T-cell (primary cell): ENCODE data around the gene GNAI1. TPM values are rescaled to one million over a fixed set of nuclear protein-coding genes. Genes with fewer than 3 reads are reported as not detected.

Experiments used
- ATAC-seq, 4 experiments: fragments of 200-7000 bp in 3 of 4; fragments of 150-1000 bp in 1 of 4; cut with Tn5 transposase; replicated peaks in 1 of 4; 1 replicate in 3 of 4; 2 replicates in 1 of 4; pipeline ENCODE4 v1.10.0; 2021; ENCODE audit warnings: moderate library complexity in 3 of 4, mild to moderate bottlenecking in 2 of 4, moderate number of reproducible peaks in 1 of 4
- CTCF ChIA-PET, 2 donors: fragments of 300-600 bp; sonication (Branson Sonifier 250); formaldehyde crosslinking; loops; one replicate each; lab custom pipeline; 2022; ENCODE audit warnings: antibody characterized with exemption in 2 of 2; lab: Charles Lee
- POLR2A ChIA-PET, 2 donors: fragments of 300-600 bp; sonication (Branson Sonifier 250); formaldehyde crosslinking; loops; one replicate each; lab custom pipeline; 2022; ENCODE audit warnings: antibody characterized with exemption in 2 of 2; lab: Charles Lee
- DNase-seq, 35 experiments: peaks; one replicate each; pipeline versions ENCODE4 v3.0.0 to v3.0.0-alpha.2; 2013 to 2023
- H3K27ac ChIP-seq: one replicate; pipeline ENCODE4 v1.5.1; 2013; ENCODE audit warnings: low read length
- H3K27me3 ChIP-seq, 2 experiments: replicated peaks in 1 of 2; 1 replicate in 1 of 2; 2 replicates in 1 of 2; pipeline versions ENCODE4 v1.6.1 to v1.7.0; 2013; ENCODE audit warnings: low read length in 1 of 2, mixed read lengths in 1 of 2; ENCODE audit not compliant: control insufficient read depth in 2 of 2, insufficient read depth in 2 of 2; ENCODE audit errors: extremely low read depth in 1 of 2
- H3K36me3 ChIP-seq, 2 donors: 1 replicate in 1 of 2; 2 replicates in 1 of 2; pipeline versions ENCODE4 v1.6.1 to v1.7.0; 2013; ENCODE audit warnings: low read length in 1 of 2; ENCODE audit not compliant: control insufficient read depth in 2 of 2, insufficient read depth in 1 of 2; ENCODE audit errors: extremely low read depth in 1 of 2
- H3K4me1 ChIP-seq, 2 experiments: 1 replicate in 1 of 2; 2 replicates in 1 of 2; pipeline versions ENCODE4 v1.6.1 to v1.7.0; 2013; ENCODE audit warnings: low read length in 2 of 2, mixed read lengths in 1 of 2; ENCODE audit not compliant: insufficient read depth in 2 of 2, control insufficient read depth in 1 of 2; ENCODE audit errors: extremely low read depth in 1 of 2
- H3K4me3 ChIP-seq, 2 donors: 1 replicate in 1 of 2; 2 replicates in 1 of 2; pipeline versions ENCODE4 v1.5.1 to v1.7.0; 2013; ENCODE audit warnings: mild to moderate bottlenecking in 2 of 2, low read length in 1 of 2, moderate library complexity in 1 of 2; ENCODE audit not compliant: control insufficient read depth in 1 of 2; ENCODE audit errors: extremely low read depth in 1 of 2
- H3K9me3 ChIP-seq: 2 replicates; pipeline ENCODE4 v1.7.0; 2013
- H3K27ac Mint-ChIP-seq, 2 donors: one replicate each; pipeline ENCODE4 v1.8.0; 2020 to 2021; ENCODE audit warnings: mild to moderate bottlenecking in 2 of 2, mixed read lengths in 2 of 2
- H3K27me3 Mint-ChIP-seq, 2 donors: one replicate each; pipeline ENCODE4 v1.8.0; 2021 to 2022; ENCODE audit warnings: mixed read lengths in 2 of 2
- H3K36me3 Mint-ChIP-seq: one replicate; pipeline ENCODE4 v1.8.0; 2021; ENCODE audit warnings: mixed read lengths
- H3K4me1 Mint-ChIP-seq, 3 donors: one replicate each; pipeline ENCODE4 v1.8.0; 2020 to 2022; ENCODE audit warnings: mixed read lengths in 3 of 3, mild to moderate bottlenecking in 1 of 3
- H3K4me3 Mint-ChIP-seq, 3 donors: one replicate each; pipeline ENCODE4 v1.8.0; 2020 to 2022; ENCODE audit warnings: mild to moderate bottlenecking in 3 of 3, mixed read lengths in 3 of 3, moderate library complexity in 3 of 3
- H3K9me3 Mint-ChIP-seq, 3 donors: one replicate each; pipeline ENCODE4 v1.8.0; 2020 to 2022; ENCODE audit warnings: mixed read lengths in 3 of 3
- WGBS: methylation state at CpG from one replicate; pipeline ENCODE4 v1.1.5; 2013; ENCODE audit warnings: missing lambda C conversion rate; ENCODE audit not compliant: insufficient coverage; 5-methylcytosine and 5-hydroxymethylcytosine counted together
- total RNA-seq, 35 experiments: library from RNA in 6 of 35; stranded (reverse) in 6 of 35; fragments of 120-200 nt in 1 of 35; gene quantifications; one replicate each; pipeline versions ENCODE4 v1.2.1 to v1.2.4 and lab custom pipeline; 2013 to 2026

GNAI1 gene
- total RNA-seq, 5 donors from 2014 or later (not counting 1 experiment from before 2014, with no cell fraction given) = 0.79 to 3.3 (median 1.4) TPM

- Mint-ChIP-seq H3K4me1 (no peaks in the 10 kb centered on the region), H3K4me3 (no peak overlapping the region), H3K36me3 (no peaks in the 10 kb centered on the region), H3K27me3 (no peaks in the 10 kb centered on the region), H3K9me3 (peaks cover 0 to 3% (median 3%) of the 10 kb centered on the region in 3 donors), H3K27ac (no peak overlapping the region)
- CTCF ChIA-PET = no interaction called here
- no peak overlapping the region for H3K27ac ChIP-seq
- H3K4me3 ChIP-seq = no peak overlapping the region
- POLR2A ChIA-PET = interaction anchor here in 1 of 2 donors (0.7 kb wide), 1 partner anchor 527 kb away, joined by 4 read pairs; no protein-coding TSS in a partner anchor
- no peaks in the 10 kb centered on the region for H3K27me3 ChIP-seq
- no peaks in the 10 kb centered on the region for H3K4me1 ChIP-seq
- H3K9me3 ChIP-seq = no peaks in the 10 kb centered on the region
- DNase-seq (no peak), ATAC-seq (no peak)
- no peaks in the 10 kb centered on the region for H3K36me3 ChIP-seq
- WGBS = no CpG with 5 or more reads among the region's 1 CpG
Observed at GRCh38 chr7:80204919-80205318, 70.3 kb downstream of the GNAI1 start.

- no peaks in the 10 kb centered on the region for H3K4me1 ChIP-seq
- CTCF ChIA-PET = no interaction called here
- H3K27me3 Mint-ChIP-seq = no peaks in the 10 kb centered on the region
- no peaks in the 10 kb centered on the region for H3K4me1 Mint-ChIP-seq
- no peaks in the 10 kb centered on the region for H3K36me3 Mint-ChIP-seq
- no peak overlapping the region for H3K27ac ChIP-seq
- H3K9me3 ChIP-seq = no peaks in the 10 kb centered on the region
- H3K9me3 Mint-ChIP-seq = peaks cover 0 to 7% (median 3%) of the 10 kb centered on the region in 3 donors
- no peak overlapping the region for H3K4me3 ChIP-seq
- no peaks in the 10 kb centered on the region for H3K27me3 ChIP-seq
- POLR2A ChIA-PET = no interaction called here
- ATAC-seq = no peak
- no CpG with 5 or more reads among the region's 2 CpGs for WGBS
- H3K27ac Mint-ChIP-seq = no peak overlapping the region
- H3K4me3 Mint-ChIP-seq = no peak overlapping the region
- H3K36me3 ChIP-seq = no peaks in the 10 kb centered on the region
- no peak for DNase-seq
Observed at GRCh38 chr7:80206763-80207162, 72.1 kb downstream of the GNAI1 start.

- no peak overlapping the region for H3K27ac Mint-ChIP-seq
- Histone ChIP-seq H3K27me3 (no peaks in the 10 kb centered on the region), H3K4me3 (no peak overlapping the region), H3K27ac (no peak overlapping the region), H3K36me3 (no peaks in the 10 kb centered on the region), H3K9me3 (no peaks in the 10 kb centered on the region), H3K4me1 (no peaks in the 10 kb centered on the region)
- no peaks in the 10 kb centered on the region for H3K36me3 Mint-ChIP-seq
- POLR2A ChIA-PET = no interaction called here
- ATAC-seq (no peak), DNase-seq (no peak)
- H3K27me3 Mint-ChIP-seq = no peaks in the 10 kb centered on the region
- H3K4me1 Mint-ChIP-seq = no peaks in the 10 kb centered on the region
- CTCF ChIA-PET = no interaction called here
- peaks cover 0 to 7% (median 3%) of the 10 kb centered on the region in 3 donors for H3K9me3 Mint-ChIP-seq
- no peak overlapping the region for H3K4me3 Mint-ChIP-seq
- WGBS = no CpG with 5 or more reads among the region's 2 CpGs
Observed at GRCh38 chr7:80207501-80207900, 72.9 kb downstream of the GNAI1 start.

GRCh38 chr7:80208700-80209099, 74.1 kb downstream of the GNAI1 start:
- Histone ChIP-seq H3K9me3 (no peaks in the 10 kb centered on the region), H3K4me3 (no peak overlapping the region), H3K27me3 (no peaks in the 10 kb centered on the region), H3K36me3 (no peaks in the 10 kb centered on the region), H3K27ac (no peak overlapping the region), H3K4me1 (no peaks in the 10 kb centered on the region)
- POLR2A ChIA-PET = no interaction called here
- Mint-ChIP-seq H3K4me3 (no peak overlapping the region), H3K27me3 (no peaks in the 10 kb centered on the region), H3K36me3 (no peaks in the 10 kb centered on the region), H3K4me1 (no peaks in the 10 kb centered on the region), H3K9me3 (peaks cover 0 to 4% (median 3%) of the 10 kb centered on the region in 3 donors), H3K27ac (no peak overlapping the region)
- DNase-seq (no peak), ATAC-seq (no peak)
- CTCF ChIA-PET = no interaction called here
- 100% methylated on average over 1 of the region's 2 CpGs for WGBS

- no peaks in the 10 kb centered on the region for H3K4me1 Mint-ChIP-seq
- no peaks in the 10 kb centered on the region for H3K27me3 Mint-ChIP-seq
Observed at GRCh38 chr7:80210400-80210799, 75.8 kb downstream of the GNAI1 start.

GRCh38 chr7:80213814-80214213, 79.2 kb downstream of the GNAI1 start:
- H3K9me3 Mint-ChIP-seq = peaks cover 0 to 4% (median 0%) of the 10 kb centered on the region in 3 donors
- H3K27me3 ChIP-seq = no peaks in the 10 kb centered on the region
- no peak overlapping the region for H3K4me3 ChIP-seq
- ATAC-seq (no peak), DNase-seq (no peak)
- no peaks in the 10 kb centered on the region for H3K27me3 Mint-ChIP-seq
- POLR2A ChIA-PET = no interaction called here
- no peak overlapping the region for H3K27ac Mint-ChIP-seq
- no peaks in the 10 kb centered on the region for H3K36me3 ChIP-seq
- CTCF ChIA-PET = no interaction called here
- no peaks in the 10 kb centered on the region for H3K9me3 ChIP-seq
- no peaks in the 10 kb centered on the region for H3K36me3 Mint-ChIP-seq
- peaks cover 0 to 10% of the 10 kb centered on the region in 2 experiments for H3K4me1 ChIP-seq
- H3K4me1 Mint-ChIP-seq = peaks cover 0 to 9% (median 0%) of the 10 kb centered on the region in 3 donors
- no peak overlapping the region for H3K27ac ChIP-seq
- no CpG with 5 or more reads among the region's 4 CpGs for WGBS
- no peak overlapping the region for H3K4me3 Mint-ChIP-seq

More at GRCh38 chr7:80210400-80210799, 75.8 kb downstream of the GNAI1 start:
- DNase-seq = no peak
- no peak overlapping the region for H3K4me3 Mint-ChIP-seq
- no CpG with 5 or more reads among the region's 3 CpGs for WGBS
- H3K36me3 ChIP-seq = no peaks in the 10 kb centered on the region
- H3K9me3 ChIP-seq = no peaks in the 10 kb centered on the region
- ChIA-PET POLR2A (no interaction called here), CTCF (interaction anchor here in 1 of 2 donors (0.9 kb wide), 1 partner anchor 12 kb away, joined by 3 read pairs; no protein-coding TSS in a partner anchor)
- no peak overlapping the region for H3K4me3 ChIP-seq
- H3K9me3 Mint-ChIP-seq = peaks cover 0 to 4% (median 3%) of the 10 kb centered on the region in 3 donors
- H3K36me3 Mint-ChIP-seq = no peaks in the 10 kb centered on the region
- H3K4me1 ChIP-seq = no peaks in the 10 kb centered on the region
- H3K27ac ChIP-seq = no peak overlapping the region
- no peak for ATAC-seq
- H3K27ac Mint-ChIP-seq = no peak overlapping the region
- no peaks in the 10 kb centered on the region for H3K27me3 ChIP-seq
